IMR-90 (cell line): ENCODE data around the gene GPR15. TPM values are rescaled to one million over a fixed set of nuclear protein-coding genes. Genes with fewer than 3 reads are reported as not detected.

Experiments used
- ATAC-seq: fragments of 200-7000 bp; cut with Tn5 transposase; 2 replicates; pipeline ENCODE4 v1.9.1; 2020; ENCODE audit warnings: low read depth, mild to moderate bottlenecking, moderate library complexity
- Bru-seq: library from RNA; stranded (reverse); fragments of 400-500 nt; gene quantifications from one replicate; lab custom pipeline; 2021; lab: Mats Ljungman, UMichigan
- BruChase-seq, 2 experiments: library from RNA; stranded (reverse); fragments of 400-500 nt; gene quantifications; one replicate each; lab custom pipeline; 2021; lab: Mats Ljungman, UMichigan
- BruUV-seq: library from RNA; stranded (reverse); fragments of 400-500 nt; replicated peaks from 2 replicates; lab custom pipeline; 2021; lab: Mats Ljungman, UMichigan
- CTCF ChIA-PET: fragments of 300-600 bp; formaldehyde crosslinking; extraction: SDS; loops from one replicate; lab custom pipeline; 2021; ENCODE audit warnings: antibody characterized with exemption; lab: Yijun Ruan, JAX
- POLR2A ChIA-PET: fragments of 300-600 bp; sonication (Branson Sonifier 250); formaldehyde crosslinking; loops from one replicate; lab custom pipeline; 2022; ENCODE audit warnings: antibody characterized with exemption; ENCODE audit not compliant: unreplicated experiment; lab: Charles Lee
- DNase-seq: peaks from one replicate; pipeline ENCODE4 v3.0.0; 2013
- H2AFZ ChIP-seq: replicated peaks from 2 replicates; pipeline ENCODE3; 2013; ENCODE audit warnings: low read length, mild to moderate bottlenecking; ENCODE audit not compliant: poor library complexity
- H2AK5ac ChIP-seq: 2 replicates; pipeline ENCODE4 v1.6.1; 2013; ENCODE audit warnings: low read depth, low read length, inconsistent platforms
- H2AK9ac ChIP-seq: replicated peaks from 2 replicates; pipeline ENCODE3; 2013; ENCODE audit warnings: mild to moderate bottlenecking, low read depth, low read length, moderate library complexity; ENCODE audit not compliant: poor library complexity
- H2BK120ac ChIP-seq: 2 replicates; pipeline ENCODE4 v1.6.1; 2013; ENCODE audit warnings: low read depth, low read length, inconsistent platforms
- H2BK15ac ChIP-seq: 3 replicates; pipeline ENCODE4 v1.6.1; 2013; ENCODE audit warnings: low read depth, low read length, inconsistent platforms
- H2BK20ac ChIP-seq: 2 replicates; pipeline ENCODE4 v1.6.1; 2013; ENCODE audit warnings: low read depth, mild to moderate bottlenecking, inconsistent platforms, low read length, moderate library complexity
- H2BK5ac ChIP-seq: 2 replicates; pipeline ENCODE4 v1.6.1; 2013; ENCODE audit warnings: mild to moderate bottlenecking, low read depth, low read length, inconsistent platforms; ENCODE audit not compliant: poor library complexity, severe bottlenecking
- H3K14ac ChIP-seq: replicated peaks from 2 replicates; pipeline ENCODE4 v1.6.1; 2013; ENCODE audit warnings: low read depth, low read length, inconsistent platforms
- H3K18ac ChIP-seq: 2 replicates; pipeline ENCODE4 v1.6.1; 2013; ENCODE audit warnings: low read depth, low read length, control low read depth
- H3K23ac ChIP-seq: 2 replicates; pipeline ENCODE4 v1.6.1; 2013; ENCODE audit warnings: low read depth, low read length, inconsistent platforms
- H3K27ac ChIP-seq: 2 replicates; pipeline ENCODE4 v1.5.1; 2013; ENCODE audit warnings: mild to moderate bottlenecking, control low read depth, low read length; ENCODE audit not compliant: insufficient read depth
- H3K27me3 ChIP-seq: 2 replicates; pipeline ENCODE4 v1.6.1; 2013; ENCODE audit warnings: low read length; ENCODE audit not compliant: control insufficient read depth, insufficient read depth
- H3K36me3 ChIP-seq: 2 replicates; pipeline ENCODE4 v1.6.1; 2013; ENCODE audit warnings: low read length, mixed read lengths; ENCODE audit not compliant: control insufficient read depth, insufficient read depth
- H3K4ac ChIP-seq: 2 replicates; pipeline ENCODE4 v1.6.1; 2013; ENCODE audit warnings: low read depth, low read length, inconsistent platforms
- H3K4me1 ChIP-seq: 2 replicates; pipeline ENCODE4 v1.6.1; 2013; ENCODE audit warnings: low read length, mixed read lengths; ENCODE audit not compliant: control insufficient read depth, insufficient read depth
- H3K4me2 ChIP-seq: 2 replicates; pipeline ENCODE4 v1.6.1; 2013; ENCODE audit warnings: low read depth, mild to moderate bottlenecking, control low read depth, low read length, moderate library complexity
- H3K4me3 ChIP-seq: 2 replicates; pipeline ENCODE4 v1.5.1; 2013; ENCODE audit warnings: low read depth, mild to moderate bottlenecking, control low read depth, low read length, moderate library complexity; ENCODE audit not compliant: insufficient read depth
- H3K56ac ChIP-seq: 2 replicates; pipeline ENCODE4 v1.6.1; 2013; ENCODE audit warnings: low read length, inconsistent platforms; ENCODE audit not compliant: insufficient read depth; ENCODE audit errors: extremely low read depth
- H3K79me1 ChIP-seq, 2 experiments: 2 replicates each; pipeline ENCODE4 v1.6.1; 2013; ENCODE audit warnings: low read length in 2 of 2, inconsistent platforms in 1 of 2, low read depth in 1 of 2
- H3K9ac ChIP-seq: 2 replicates; pipeline ENCODE4 v1.6.1; 2013; ENCODE audit warnings: low read depth, low read length, control low read depth
- H3K9me1 ChIP-seq: 2 replicates; pipeline ENCODE4 v1.6.1; 2013; ENCODE audit warnings: low read length, inconsistent platforms; ENCODE audit not compliant: insufficient read depth
- H3K9me3 ChIP-seq: 2 replicates; pipeline ENCODE4 v1.6.1; 2013; ENCODE audit warnings: low read length; ENCODE audit not compliant: control insufficient read depth, insufficient read depth
- H4K20me1 ChIP-seq: 2 replicates; pipeline ENCODE4 v1.6.1; 2013; ENCODE audit warnings: low read length, inconsistent platforms; ENCODE audit not compliant: insufficient read depth
- H4K5ac ChIP-seq: 2 replicates; pipeline ENCODE4 v1.6.1; 2013; ENCODE audit warnings: mild to moderate bottlenecking, low read depth, low read length, control low read depth
- H4K8ac ChIP-seq, 2 experiments: 2 replicates each; pipeline ENCODE4 v1.6.1; 2013; ENCODE audit warnings: low read depth in 2 of 2, low read length in 2 of 2, control low read depth in 1 of 2, inconsistent platforms in 1 of 2
- H4K91ac ChIP-seq: 2 replicates; pipeline ENCODE4 v1.6.1; 2013; ENCODE audit warnings: low read depth, low read length, inconsistent platforms; ENCODE audit not compliant: insufficient read depth
- FOS ChIP-seq: fragments of 150-350 bp; IDR thresholded peaks from 2 replicates; pipeline ENCODE4 v1.6.1; 2016; ENCODE audit warnings: low read depth, low read length
- MAFK ChIP-seq: IDR thresholded peaks from 2 replicates; pipeline ENCODE4 v1.6.1; 2012; ENCODE audit warnings: low read depth, low read length, improper control_type of control experiment
- MAZ ChIP-seq: IDR thresholded peaks from 2 replicates; pipeline ENCODE4 v1.6.1; 2012; ENCODE audit warnings: low read depth, mild to moderate bottlenecking, low read length, improper control_type of control experiment, moderate library complexity, borderline replicate concordance
- POLR2A ChIP-seq: IDR thresholded peaks from 2 replicates; pipeline ENCODE4 v1.6.1; 2012; ENCODE audit warnings: mild to moderate bottlenecking, low read depth, low read length
- RAD21 ChIP-seq: IDR thresholded peaks from 2 replicates; pipeline ENCODE4 v1.6.1; 2012; ENCODE audit warnings: low read length, improper control_type of control experiment
- RCOR1 ChIP-seq: IDR thresholded peaks from 2 replicates; pipeline ENCODE4 v1.6.1; 2012; ENCODE audit warnings: mild to moderate bottlenecking, low read length, improper control_type of control experiment; ENCODE audit not compliant: insufficient replicate concordance
- RFX5 ChIP-seq: IDR thresholded peaks from 2 replicates; pipeline ENCODE4 v1.8.0; 2012; ENCODE audit warnings: low read depth, mild to moderate bottlenecking, low read length, moderate library complexity
- SMC3 ChIP-seq: fragments of 150-350 bp; IDR thresholded peaks from 2 replicates; pipeline ENCODE4 v1.6.1; 2016; ENCODE audit warnings: low read depth, mild to moderate bottlenecking, antibody characterized with exemption, low read length, moderate library complexity
- WGBS, 2 experiments: methylation state at CpG; one replicate each; pipeline versions ENCODE4 v1.1.5 to v1.1.7; 2013; ENCODE audit warnings: missing lambda C conversion rate in 2 of 2; ENCODE audit not compliant: insufficient read length in 1 of 2; ENCODE audit errors: extremely low coverage in 2 of 2; 5-methylcytosine and 5-hydroxymethylcytosine counted together
- dilution Hi-C: fragments of 300-500 bp; cut with HindIII; formaldehyde crosslinking; loops from one replicate; pipeline ENCODE4 v1.14.3; 2018; ENCODE audit warnings: low sequenced_read_pairs; ENCODE audit not compliant: unreplicated experiment
- in situ Hi-C: fragments of 300-500 bp; cut with MboI; formaldehyde crosslinking; loops from 3 replicates; pipeline ENCODE4 v1.14.3; 2019; ENCODE audit warnings: low sequenced_read_pairs, inconsistent platforms, mixed read lengths
- intact Hi-C: fragments of 100-400 bp; cut with micrococcal nuclease; formaldehyde crosslinking; loops from 2 replicates; pipeline ENCODE4 v1.10.0; 2022
- long read RNA-seq: library from polyadenylated mRNA; unstranded; transcript quantifications from one replicate; pipeline ENCODE4 v2.0.0, GENCODE V29; 2021; ENCODE audit not compliant: unreplicated experiment
- polyA plus RNA-seq, 3 experiments: library from polyadenylated mRNA; depleted of rRNA; stranded (reverse); fragments of >200 nt; gene quantifications; 2 replicates each; pipeline ENCODE4 v1.2.3, GENCODE V29; 2012; ENCODE audit warnings: low replicate concordance in 1 of 3
- total RNA-seq: library from RNA; depleted of rRNA; stranded (reverse); fragments of >200 nt; gene quantifications from 2 replicates; pipeline ENCODE4 v1.2.3, GENCODE V29; 2012; rRNA removed
- TF ChIP-seq, protein P1 (sequence below): fragments of 150-350 bp; IDR thresholded peaks from 2 replicates; pipeline ENCODE4 v1.6.1; 2017; ENCODE audit warnings: mild to moderate bottlenecking, antibody characterized with exemption, low read length, low read depth

The GPR15 gene
- total RNA-seq = not detected in 2 replicates
- not detected in 2 replicates for polyA plus RNA-seq (2012; rRNA removed)
- polyA plus RNA-seq (2012; cell fraction: cytosol; rRNA removed) = not detected in 2 replicates
- polyA plus RNA-seq (2012; cell fraction: nucleus; rRNA removed; ENCODE audit: low replicate concordance) = not detected in 2 replicates
- Bru-seq, nascent RNA = not detected
- not detected for BruChase-seq, experiment 1, labeled RNA remaining after a 6-hour chase
- BruChase-seq, experiment 2, labeled RNA remaining after a 2-hour chase = not detected
- long read RNA-seq = 0 reads

DNA sequence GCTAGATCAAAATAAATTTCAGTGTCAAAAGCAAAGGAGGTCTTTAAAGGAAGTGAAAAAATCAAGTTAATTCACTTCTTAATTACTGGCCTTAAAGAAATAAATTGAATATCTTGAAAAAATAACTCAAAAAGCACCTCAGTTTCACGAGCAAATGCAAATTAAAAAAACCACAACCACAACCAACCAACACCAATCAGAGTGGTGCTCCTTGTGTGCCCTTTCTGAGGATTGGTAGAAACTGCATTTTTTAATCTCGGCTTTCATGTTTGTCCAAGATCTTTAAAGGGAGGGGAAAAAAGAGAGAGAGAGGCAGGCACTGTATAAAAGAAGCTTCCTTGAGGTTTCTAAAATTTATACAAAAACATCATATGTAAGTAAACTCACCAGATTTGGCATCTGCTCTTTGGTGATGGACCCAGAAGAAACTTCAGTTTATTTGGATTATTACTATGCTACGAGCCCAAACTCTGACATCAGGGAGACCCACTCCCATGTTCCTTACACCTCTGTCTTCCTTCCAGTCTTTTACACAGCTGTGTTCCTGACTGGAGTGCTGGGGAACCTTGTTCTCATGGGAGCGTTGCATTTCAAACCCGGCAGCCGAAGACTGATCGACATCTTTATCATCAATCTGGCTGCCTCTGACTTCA, at the start of gene GPR15:
Gene GPR15, plus strand, starts transcription at position 357 of the 653 bp plus-strand sequence. Its CDS starts 56 bp downstream, at position 413.
- H4K20me1 ChIP-seq = no peaks in the 10 kb centered on the region
- in situ Hi-C loops = no loop called here
- CTCF ChIA-PET = interaction anchor here (0.9 kb wide), 1 partner anchor 14 kb away, joined by 3 read pairs; no protein-coding TSS in a partner anchor

More for the DNA sequence above, at the start of gene GPR15:
- DNase-seq = no peak
- Histone ChIP-seq H3K14ac (no peak within 1 kb of the TSS), H2AK9ac (no peak within 1 kb of the TSS), H2BK20ac (no peak within 1 kb of the TSS), H2AFZ (no peak within 1 kb of the TSS), H2BK5ac (no peak within 1 kb of the TSS), H2BK120ac (no peak within 1 kb of the TSS), H3K27me3 (peaks cover 7% of the 10 kb centered on the region), H3K4me2 (no peak within 1 kb of the TSS), H2AK5ac (no peak within 1 kb of the TSS), H2BK15ac (no peak within 1 kb of the TSS), H3K18ac (no peak within 1 kb of the TSS), H3K4me1 (no peaks in the 10 kb centered on the region), H3K4ac (no peak within 1 kb of the TSS), H4K5ac (no peak within 1 kb of the TSS), H3K9me3 (no peaks in the 10 kb centered on the region), H3K4me3 (no peak within 1 kb of the TSS), H3K9me1 (no peaks in the 10 kb centered on the region), H4K91ac (no peak within 1 kb of the TSS), H3K36me3 (no peaks in the 10 kb centered on the region), H3K9ac (no peak within 1 kb of the TSS), H3K56ac (no peak within 1 kb of the TSS), H3K79me1 (no peaks in the 10 kb centered on the region), H3K27ac (no peak within 1 kb of the TSS), H3K23ac (no peak within 1 kb of the TSS), H4K8ac (no peak within 1 kb of the TSS)
- POLR2A ChIA-PET = no interaction called here
- TF ChIP-seq MAFK (no peak), MAZ (no peak), RCOR1 (no peak), FOS (no peak), RFX5 (no peak), SMC3 (no peak), POLR2A (no peak), RAD21 (no peak)
- TF ChIP-seq, protein P1, sequence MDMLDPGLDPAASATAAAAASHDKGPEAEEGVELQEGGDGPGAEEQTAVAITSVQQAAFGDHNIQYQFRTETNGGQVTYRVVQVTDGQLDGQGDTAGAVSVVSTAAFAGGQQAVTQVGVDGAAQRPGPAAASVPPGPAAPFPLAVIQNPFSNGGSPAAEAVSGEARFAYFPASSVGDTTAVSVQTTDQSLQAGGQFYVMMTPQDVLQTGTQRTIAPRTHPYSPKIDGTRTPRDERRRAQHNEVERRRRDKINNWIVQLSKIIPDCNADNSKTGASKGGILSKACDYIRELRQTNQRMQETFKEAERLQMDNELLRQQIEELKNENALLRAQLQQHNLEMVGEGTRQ = no peak
- intact Hi-C loops (no loop called here), dilution Hi-C loops (no loop called here)
- 33% methylated on average over 1 of the region's 7 CpGs; no CpG with 5 or more reads in 1 of the 2 experiments for WGBS, 2 experiments
- BruUV-seq = no TSS peak
- ATAC-seq = no peak
